HepG2 (cell line): ENCODE results near the gene BPHL. TPM values are rescaled to one million over a fixed set of nuclear protein-coding genes. Genes with fewer than 3 reads are reported as not detected.
A peak's percentile ranks its signal among the peaks of the same experiment; 100 is the strongest.

Source experiments
- CBX2 ChIP-seq, 2 experiments: fragments of 200-600 bp in 1 of 2; sonication (generic); formaldehyde crosslinking in 1 of 2; IDR thresholded peaks; 2 replicates each; pipeline versions ENCODE4 v1.7.0 to v1.8.1; 2018 to 2022; ENCODE audit warnings: low read depth in 2 of 2, low read length in 1 of 2, mild to moderate bottlenecking in 1 of 2, missing genetic modification reagents in 1 of 2
- CSRNP1 ChIP-seq: sonication (generic); formaldehyde crosslinking; IDR thresholded peaks from 2 replicates; pipeline ENCODE4 v1.8.1; 2023; ENCODE audit warnings: mild to moderate bottlenecking, missing genetic modification reagents
- DBP ChIP-seq: sonication (generic); formaldehyde crosslinking; IDR thresholded peaks from 2 replicates; pipeline ENCODE4 v1.4.0; 2020; ENCODE audit warnings: missing genetic modification reagents; ENCODE audit errors: not compliant biosample characterization
- DMTF1 ChIP-seq: sonication (generic); formaldehyde crosslinking; IDR thresholded peaks from 2 replicates; pipeline ENCODE4 v1.4.0; 2020; ENCODE audit warnings: mild to moderate bottlenecking, missing genetic modification reagents
- FOXA3 ChIP-seq: IDR thresholded peaks from 2 replicates; pipeline ENCODE4 v1.6.1; 2016; ENCODE audit warnings: missing genetic modification reagents, missing compliant biosample characterization
- HOXD1 ChIP-seq: sonication (generic); formaldehyde crosslinking; IDR thresholded peaks from 2 replicates; pipeline ENCODE4 v1.5.0; 2020; ENCODE audit warnings: missing genetic modification reagents
- IRF2 ChIP-seq: IDR thresholded peaks from 2 replicates; pipeline ENCODE4 v1.6.1; 2018; ENCODE audit warnings: missing genetic modification reagents, missing compliant biosample characterization
- MTA3 ChIP-seq: sonication (generic); formaldehyde crosslinking; IDR thresholded peaks from 2 replicates; pipeline ENCODE4 v1.4.0; 2020; ENCODE audit warnings: missing genetic modification reagents
- PBX3 ChIP-seq: sonication (generic); formaldehyde crosslinking; IDR thresholded peaks from 2 replicates; pipeline ENCODE4 v1.8.1; 2023; ENCODE audit warnings: missing genetic modification reagents, inconsistent platforms, borderline replicate concordance
- POLR2A ChIP-seq, 2 experiments: IDR thresholded peaks; 2 replicates each; pipeline ENCODE4 v1.6.1; 2011; ENCODE audit warnings: low read depth in 2 of 2, low read length in 2 of 2, mild to moderate bottlenecking in 1 of 2, moderate library complexity in 1 of 2; ENCODE audit not compliant: insufficient read depth in 1 of 2
- SMARCC2 ChIP-seq: fragments of 450-650 bp; IDR thresholded peaks from 2 replicates; pipeline ENCODE4 v1.6.1; 2017; ENCODE audit warnings: antibody characterized with exemption, mild to moderate bottlenecking
- TERF1 ChIP-seq: sonication (generic); formaldehyde crosslinking; IDR thresholded peaks from 2 replicates; pipeline ENCODE4 v1.8.0; 2022; ENCODE audit warnings: mild to moderate bottlenecking, missing genetic modification reagents, moderate library complexity
- U2AF2 ChIP-seq: fragments of 200-400 bp; formaldehyde crosslinking; IDR thresholded peaks from 2 replicates; pipeline ENCODE4 v1.6.1; 2017; ENCODE audit warnings: low read depth, mild to moderate bottlenecking, low read length
- ZBTB20 ChIP-seq: sonication (generic); formaldehyde crosslinking; IDR thresholded peaks from 2 replicates; pipeline ENCODE4 v1.8.1; 2023; ENCODE audit warnings: missing genetic modification reagents, low read depth, mild to moderate bottlenecking, borderline replicate concordance
- ZFY ChIP-seq: sonication (generic); formaldehyde crosslinking; IDR thresholded peaks from 2 replicates; pipeline ENCODE4 v1.4.0; 2020; ENCODE audit warnings: missing genetic modification reagents
- ZNF20 ChIP-seq: sonication (generic); formaldehyde crosslinking; IDR thresholded peaks from 2 replicates; pipeline ENCODE4 v1.4.0; 2020; ENCODE audit warnings: mild to moderate bottlenecking, moderate library complexity, missing genetic modification reagents
- ZNF30 ChIP-seq: sonication (generic); formaldehyde crosslinking; IDR thresholded peaks from 2 replicates; pipeline ENCODE4 v1.5.0; 2020; ENCODE audit warnings: mild to moderate bottlenecking, missing genetic modification reagents
- ZNF468 ChIP-seq: sonication (generic); formaldehyde crosslinking; IDR thresholded peaks from 2 replicates; pipeline ENCODE4 v1.8.0; 2022; ENCODE audit warnings: mild to moderate bottlenecking, moderate library complexity, missing genetic modification reagents
- ZNF747 ChIP-seq: sonication (generic); formaldehyde crosslinking; IDR thresholded peaks from 2 replicates; pipeline ENCODE4 v1.8.1; 2023; ENCODE audit warnings: missing genetic modification reagents, mild to moderate bottlenecking, borderline replicate concordance
- ZSCAN5A ChIP-seq: sonication (generic); formaldehyde crosslinking; IDR thresholded peaks from 2 replicates; pipeline ENCODE4 v1.8.0; 2022; ENCODE audit warnings: mild to moderate bottlenecking, missing genetic modification reagents, borderline replicate concordance
- polyA plus RNA-seq, 8 experiments: library from polyadenylated mRNA; depleted of rRNA in 3 of 8; stranded (reverse) in 7 of 8; unstranded in 1 of 8; fragments of >200 nt; fragmentation: Illumina TruSeq in 4 of 8; extraction: Trizol in 4 of 8; gene quantifications; 2 replicates each; pipeline versions ENCODE4 v1.2.1 to v1.2.3, GENCODE V29; 2011 to 2016; ENCODE audit warnings: low read depth in 4 of 8, missing spikeins in 1 of 8, mixed read lengths in 1 of 8; ENCODE audit not compliant: insufficient read depth in 1 of 8
- total RNA-seq, 5 experiments: library from RNA; depleted of rRNA; stranded (reverse); fragments of >200 nt; fragmentation: Illumina TruSeq; extraction: Trizol; gene quantifications; 2 replicates each; pipeline ENCODE4 v1.2.3, GENCODE V29; 2016; ENCODE audit warnings: low read depth in 1 of 5

The BPHL gene
- total and polyA plus RNA-seq, 2 of the 13 experiments (the other 11 are each of a cell fraction or from before 2014, with no cell fraction given): 37.8 to 39.5 TPM

GRCh38 chr6:3195695-3196497 lies 77.4 kb downstream of the BPHL start (continued):
- no peak for TF ChIP-seq DBP (CRISPR knock-in tag)
- no peak for TF ChIP-seq HOXD1 (CRISPR knock-in tag)
- peak; percentile 91; the same call in 1 of the 2 replicates for TF ChIP-seq ZSCAN5A (CRISPR knock-in tag)
- TF ChIP-seq CSRNP1: peak; percentile 71; the same call in 1 of the 2 replicates
- TF ChIP-seq ZFY (CRISPR knock-in tag): peak; percentile 70
- peak; percentile 62; the same call in 1 of the 2 replicates for TF ChIP-seq ZBTB20 (CRISPR knock-in tag)
- no peak for TF ChIP-seq ZNF20 (CRISPR knock-in tag)
- TF ChIP-seq POLR2A (IDR thresholded peaks at IDR 0.05; ENCODE audit: insufficient read depth in 1 of 2, low read depth in 2 of 2, low read length in 2 of 2): peak in 1 of 2 experiments; percentile 84; a peak in 3 of 4 replicates
- no peak for TF ChIP-seq ZNF30 (CRISPR knock-in tag)
- no peak for TF ChIP-seq ZNF747 (CRISPR knock-in tag)
- TF ChIP-seq IRF2 (CRISPR knock-in tag): no peak; the same call in 1 of the 2 replicates
- peak; percentile 52; the same call in 1 of the 2 replicates for TF ChIP-seq FOXA3 (CRISPR knock-in tag)
- TF ChIP-seq SMARCC2: no peak
- TF ChIP-seq PBX3 (CRISPR knock-in tag): no peak
- TF ChIP-seq CBX2 (IDR thresholded peaks at IDR 0.05; ENCODE audit: low read depth, low read length): no peak
- TF ChIP-seq CBX2 (CRISPR knock-in tag; IDR thresholded peaks at IDR 0.05; ENCODE audit: low read depth): no peak
- TF ChIP-seq TERF1 (CRISPR knock-in tag): no peak
- no peak for TF ChIP-seq U2AF2
- no peak for TF ChIP-seq MTA3 (CRISPR knock-in tag)
- TF ChIP-seq DMTF1 (CRISPR knock-in tag): no peak
- TF ChIP-seq ZNF468 (CRISPR knock-in tag): no peak
